GM12873 (cell line): ENCODE measurements around the gene VTI1A.

Source experiments
- CTCF ChIP-seq: IDR thresholded peaks from 2 replicates; pipeline ENCODE4 v1.5.1; 2012; ENCODE audit warnings: low read depth, mild to moderate bottlenecking, moderate library complexity, low read length, control low read depth; ENCODE audit not compliant: insufficient read depth; ENCODE audit errors: missing control alignments

VTI1A gene

GRCh38 chr10:112614072-112614471, 167.1 kb downstream of the VTI1A start:
- no peak for TF ChIP-seq CTCF

- TF ChIP-seq CTCF, result no peak
These were observed 167.6 kb downstream of the VTI1A start for GRCh38 chr10:112614586-112614985.

GRCh38 chr10:112615269-112615668, 168.3 kb downstream of the VTI1A start:
- no peak for TF ChIP-seq CTCF

- TF ChIP-seq CTCF, result no peak
These were observed 169.6 kb downstream of the VTI1A start for GRCh38 chr10:112616647-112617046.

GRCh38 chr10:112618814-112619213, 171.8 kb downstream of the VTI1A start:
- TF ChIP-seq CTCF, result no peak

- TF ChIP-seq CTCF, result no peak
These were observed 172.5 kb downstream of the VTI1A start for GRCh38 chr10:112619556-112619955.

- TF ChIP-seq CTCF, result no peak
These were observed 175.8 kb downstream of the VTI1A start for GRCh38 chr10:112622786-112623185.
